Measurements from ENCODE around the gene AFAP1L2.

The AFAP1L2 gene

DNA sequence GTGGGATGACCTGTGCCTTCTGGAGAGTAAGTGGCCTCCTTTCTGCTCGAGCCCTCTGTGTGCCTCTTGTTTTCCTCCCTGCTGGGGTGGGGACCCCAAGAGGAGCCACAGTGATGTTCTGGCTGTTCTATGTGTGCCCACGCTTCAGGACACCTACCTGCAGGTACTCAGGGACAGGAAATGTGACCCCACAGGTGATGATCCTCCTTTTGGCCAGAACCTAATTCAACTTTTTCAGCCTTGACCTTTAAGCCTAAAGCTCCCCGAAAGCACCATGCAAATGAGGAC is 95.0 kb downstream of the AFAP1L2 start:
- ChIA-PET POLR2A (no interaction called here), CTCF (interaction anchor here (1.2 to 3.3 kb wide), 4 partner anchors 11 to 510 kb away, joined by 3 to 10 read pairs (median 4); no protein-coding TSS in a partner anchor)
- DNase-seq (ENCODE audit: extremely low spot score), result no peak
- TF ChIP-seq, protein P1, sequence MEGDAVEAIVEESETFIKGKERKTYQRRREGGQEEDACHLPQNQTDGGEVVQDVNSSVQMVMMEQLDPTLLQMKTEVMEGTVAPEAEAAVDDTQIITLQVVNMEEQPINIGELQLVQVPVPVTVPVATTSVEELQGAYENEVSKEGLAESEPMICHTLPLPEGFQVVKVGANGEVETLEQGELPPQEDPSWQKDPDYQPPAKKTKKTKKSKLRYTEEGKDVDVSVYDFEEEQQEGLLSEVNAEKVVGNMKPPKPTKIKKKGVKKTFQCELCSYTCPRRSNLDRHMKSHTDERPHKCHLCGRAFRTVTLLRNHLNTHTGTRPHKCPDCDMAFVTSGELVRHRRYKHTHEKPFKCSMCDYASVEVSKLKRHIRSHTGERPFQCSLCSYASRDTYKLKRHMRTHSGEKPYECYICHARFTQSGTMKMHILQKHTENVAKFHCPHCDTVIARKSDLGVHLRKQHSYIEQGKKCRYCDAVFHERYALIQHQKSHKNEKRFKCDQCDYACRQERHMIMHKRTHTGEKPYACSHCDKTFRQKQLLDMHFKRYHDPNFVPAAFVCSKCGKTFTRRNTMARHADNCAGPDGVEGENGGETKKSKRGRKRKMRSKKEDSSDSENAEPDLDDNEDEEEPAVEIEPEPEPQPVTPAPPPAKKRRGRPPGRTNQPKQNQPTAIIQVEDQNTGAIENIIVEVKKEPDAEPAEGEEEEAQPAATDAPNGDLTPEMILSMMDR (IDR thresholded peaks at IDR 0.05; ENCODE audit: control extremely low read depth, extremely low read depth, low read depth, missing control alignments), result no peak

DNA sequence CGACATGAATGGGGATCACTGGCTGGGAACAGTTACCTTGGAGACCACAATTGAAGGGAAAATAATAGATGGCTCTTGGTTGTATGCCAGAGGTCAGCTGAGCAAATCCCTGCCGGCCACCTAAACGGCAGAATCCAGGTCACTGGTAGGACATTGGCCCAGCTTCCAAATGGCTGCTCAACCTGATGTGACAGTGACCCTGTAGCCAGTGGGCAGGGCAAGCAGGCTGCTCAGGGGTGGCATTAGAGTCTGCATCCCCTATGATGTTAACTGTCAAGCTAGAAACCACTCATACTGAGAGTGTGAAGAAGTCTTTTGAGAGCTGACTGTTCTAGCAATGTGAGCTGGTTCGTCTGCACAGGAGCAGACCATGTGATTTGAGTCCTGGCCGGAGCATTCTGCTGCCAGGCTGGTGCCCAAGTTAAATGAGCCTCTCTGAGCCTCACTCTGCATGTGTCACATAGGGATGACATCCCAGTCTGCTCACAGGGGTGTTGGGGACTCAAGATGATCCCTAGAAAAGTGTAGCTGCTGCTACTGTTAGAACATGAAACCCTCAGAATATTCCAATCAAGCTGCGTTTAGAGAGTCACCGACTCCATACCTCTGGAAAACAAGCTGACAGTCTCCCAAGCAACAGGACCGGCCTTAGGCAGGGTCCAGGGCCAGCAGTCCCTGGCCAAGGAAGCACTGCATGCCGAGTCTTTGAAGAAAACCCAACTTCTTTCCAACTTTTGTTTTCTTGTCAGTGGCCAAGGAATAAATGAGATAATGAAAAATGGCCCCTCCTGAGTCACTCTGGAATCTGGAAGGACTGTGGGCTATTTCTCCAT is 95.6 kb downstream of the AFAP1L2 start:
- TF ChIP-seq, protein P1 (IDR thresholded peaks at IDR 0.05; ENCODE audit: control extremely low read depth, extremely low read depth, low read depth, missing control alignments), result no peak
- ChIA-PET POLR2A (no interaction called here), CTCF (interaction anchor here (1.2 to 3.3 kb wide), 8 partner anchors 10 to 509 kb away, joined by 3 to 10 read pairs (median 4); no protein-coding TSS in a partner anchor)
- DNase-seq (ENCODE audit: extremely low spot score), result no peak

DNA sequence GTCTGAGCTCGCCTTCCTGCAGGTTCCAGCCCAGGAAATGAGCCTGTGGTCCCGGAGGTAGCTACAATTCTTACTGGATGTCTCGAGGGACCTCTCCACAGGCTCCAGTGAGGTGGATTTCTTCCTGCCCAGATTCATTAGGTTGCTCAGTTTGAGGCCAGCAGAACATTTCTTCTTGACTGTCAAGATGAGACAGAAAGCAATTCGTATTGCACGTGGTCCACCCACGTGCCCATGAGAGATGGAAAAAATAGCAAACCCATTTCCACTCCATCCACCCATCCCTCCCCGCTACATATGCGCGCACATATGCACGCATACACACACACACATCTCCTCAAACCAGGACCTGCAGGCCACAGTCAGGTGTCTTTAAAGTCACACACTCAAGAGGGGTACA is 96.6 kb downstream of the AFAP1L2 start:
- CTCF ChIA-PET, result interaction anchor here (0.8 to 3.3 kb wide), 10 partner anchors 8 to 479 kb away, joined by 3 to 10 read pairs (median 4); no protein-coding TSS in a partner anchor
- TF ChIP-seq, protein P1 (IDR thresholded peaks at IDR 0.05; ENCODE audit: control extremely low read depth, extremely low read depth, low read depth, missing control alignments), result no peak
- POLR2A ChIA-PET, result no interaction called here
- no peak for DNase-seq (ENCODE audit: extremely low spot score)

DNA sequence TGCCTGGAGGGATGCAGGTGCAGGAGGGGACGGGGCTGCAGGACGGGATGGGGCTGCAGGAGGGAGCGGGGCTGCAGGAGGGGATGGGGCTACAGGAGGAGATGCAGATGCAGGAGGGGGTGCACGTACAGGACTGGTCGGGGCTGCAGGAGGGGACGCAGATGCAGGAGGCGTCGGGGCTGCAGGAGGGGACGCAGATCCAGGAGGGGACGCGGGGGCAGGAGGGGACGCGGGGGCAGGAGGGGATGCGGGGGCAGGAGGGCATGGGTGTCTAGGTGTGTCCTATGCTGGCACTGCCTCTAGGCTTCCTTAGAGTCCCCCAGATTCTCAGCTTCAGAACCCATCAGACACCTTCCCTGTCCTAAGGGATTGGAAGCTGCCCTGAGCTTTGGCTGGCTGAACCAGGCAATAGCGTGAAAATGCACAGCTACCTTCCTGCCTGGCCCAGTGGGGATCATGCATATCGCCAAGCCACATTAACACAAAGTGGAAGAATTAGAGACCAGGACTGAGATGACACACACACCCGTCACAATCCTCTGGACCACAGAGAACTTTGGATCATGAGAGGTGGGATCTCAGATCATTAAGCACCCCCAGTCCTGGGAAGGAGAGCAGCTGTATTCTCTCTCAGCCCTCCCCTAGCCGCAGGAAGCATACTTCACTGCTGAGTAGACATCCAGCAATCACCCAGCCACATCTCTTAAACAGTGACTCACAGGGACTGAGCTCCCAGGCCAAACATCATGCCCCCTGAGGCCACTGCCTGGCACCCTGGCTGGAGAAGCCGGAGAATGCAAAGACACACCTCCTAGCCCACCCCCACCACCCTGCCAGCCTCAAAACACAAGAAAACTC is 98.0 kb downstream of the AFAP1L2 start:
- POLR2A ChIA-PET, result no interaction called here
- TF ChIP-seq, protein P1 (IDR thresholded peaks at IDR 0.05; ENCODE audit: control extremely low read depth, extremely low read depth, low read depth, missing control alignments), result no peak
- no peak for DNase-seq (ENCODE audit: extremely low spot score)
- CTCF ChIA-PET, result interaction anchor here (0.8 to 3.3 kb wide), 5 partner anchors 8 to 153 kb away, joined by 4 to 10 read pairs (median 5); no protein-coding TSS in a partner anchor

DNA sequence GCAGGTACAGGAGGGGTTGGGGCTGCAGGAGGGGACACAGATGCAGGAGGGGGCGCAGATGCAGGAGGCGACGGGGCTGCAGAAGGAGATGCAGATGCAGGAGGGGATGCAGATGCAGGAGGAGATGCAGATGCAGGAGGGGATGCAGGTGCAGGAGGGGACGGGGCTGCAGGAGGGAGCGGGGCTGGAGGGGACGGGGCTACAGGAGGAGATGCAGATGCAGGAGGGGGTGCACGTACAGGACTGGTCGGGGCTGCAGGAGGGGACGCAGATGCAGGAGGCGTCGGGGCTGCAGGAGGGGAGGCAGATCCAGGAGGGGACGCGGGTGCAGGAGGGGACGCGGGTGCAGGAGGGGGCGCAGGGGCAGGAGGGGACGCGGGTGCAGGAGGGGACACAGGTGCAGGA is 98.8 kb downstream of the AFAP1L2 start:
- TF ChIP-seq, protein P1 (IDR thresholded peaks at IDR 0.05; ENCODE audit: control extremely low read depth, extremely low read depth, low read depth, missing control alignments), result no peak
- POLR2A ChIA-PET, result no interaction called here
- DNase-seq (ENCODE audit: extremely low spot score), result no peak
- CTCF ChIA-PET, result interaction anchor here (3.1 kb wide), 1 partner anchor 18 kb away, joined by 13 read pairs; no protein-coding TSS in a partner anchor

Measured in GM10248 (cell line).